SK-N-SH (cell line): Measurements from ENCODE around the gene BRI3.

Experiments
- FOXM1 ChIP-seq: IDR thresholded peaks from 2 replicates; pipeline ENCODE4 v1.4.0; 2012; ENCODE audit warnings: low read depth, mild to moderate bottlenecking
- JUND ChIP-seq: IDR thresholded peaks from 2 replicates; pipeline ENCODE4 v1.4.0; 2012
- MXI1 ChIP-seq: IDR thresholded peaks from 2 replicates; pipeline ENCODE4 v1.6.1; 2012; ENCODE audit warnings: mild to moderate bottlenecking, low read depth, low read length, improper control_type of control experiment
- RXRA ChIP-seq: IDR thresholded peaks from 2 replicates; pipeline ENCODE4 v1.4.0; 2012; ENCODE audit warnings: low read depth, mild to moderate bottlenecking, borderline replicate concordance
- TAF1 ChIP-seq: IDR thresholded peaks from 2 replicates; pipeline ENCODE4 v1.6.1; 2012; ENCODE audit warnings: low read depth, mild to moderate bottlenecking, low read length, moderate library complexity, borderline replicate concordance
- USF2 ChIP-seq: fragments of 150-350 bp; IDR thresholded peaks from 2 replicates; pipeline ENCODE4 v1.6.1; 2017; ENCODE audit warnings: antibody characterized with exemption, low read length, low read depth, borderline replicate concordance
- TF ChIP-seq, protein P1 (sequence below): fragments of 200-600 bp; sonication (generic); IDR thresholded peaks from 2 replicates; pipeline ENCODE4 v1.6.1; 2017; ENCODE audit warnings: antibody characterized with exemption, mild to moderate bottlenecking, moderate library complexity
- TF ChIP-seq, protein P2 (sequence below): IDR thresholded peaks from 2 replicates; pipeline ENCODE4 v1.4.0; 2012; ENCODE audit warnings: low read depth, borderline replicate concordance

GRCh38 chr7:98319176-98319575 lies 37.7 kb downstream of the BRI3 start:
- TF ChIP-seq, protein P1, sequence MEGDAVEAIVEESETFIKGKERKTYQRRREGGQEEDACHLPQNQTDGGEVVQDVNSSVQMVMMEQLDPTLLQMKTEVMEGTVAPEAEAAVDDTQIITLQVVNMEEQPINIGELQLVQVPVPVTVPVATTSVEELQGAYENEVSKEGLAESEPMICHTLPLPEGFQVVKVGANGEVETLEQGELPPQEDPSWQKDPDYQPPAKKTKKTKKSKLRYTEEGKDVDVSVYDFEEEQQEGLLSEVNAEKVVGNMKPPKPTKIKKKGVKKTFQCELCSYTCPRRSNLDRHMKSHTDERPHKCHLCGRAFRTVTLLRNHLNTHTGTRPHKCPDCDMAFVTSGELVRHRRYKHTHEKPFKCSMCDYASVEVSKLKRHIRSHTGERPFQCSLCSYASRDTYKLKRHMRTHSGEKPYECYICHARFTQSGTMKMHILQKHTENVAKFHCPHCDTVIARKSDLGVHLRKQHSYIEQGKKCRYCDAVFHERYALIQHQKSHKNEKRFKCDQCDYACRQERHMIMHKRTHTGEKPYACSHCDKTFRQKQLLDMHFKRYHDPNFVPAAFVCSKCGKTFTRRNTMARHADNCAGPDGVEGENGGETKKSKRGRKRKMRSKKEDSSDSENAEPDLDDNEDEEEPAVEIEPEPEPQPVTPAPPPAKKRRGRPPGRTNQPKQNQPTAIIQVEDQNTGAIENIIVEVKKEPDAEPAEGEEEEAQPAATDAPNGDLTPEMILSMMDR, result no peak
- TF ChIP-seq, protein P2, sequence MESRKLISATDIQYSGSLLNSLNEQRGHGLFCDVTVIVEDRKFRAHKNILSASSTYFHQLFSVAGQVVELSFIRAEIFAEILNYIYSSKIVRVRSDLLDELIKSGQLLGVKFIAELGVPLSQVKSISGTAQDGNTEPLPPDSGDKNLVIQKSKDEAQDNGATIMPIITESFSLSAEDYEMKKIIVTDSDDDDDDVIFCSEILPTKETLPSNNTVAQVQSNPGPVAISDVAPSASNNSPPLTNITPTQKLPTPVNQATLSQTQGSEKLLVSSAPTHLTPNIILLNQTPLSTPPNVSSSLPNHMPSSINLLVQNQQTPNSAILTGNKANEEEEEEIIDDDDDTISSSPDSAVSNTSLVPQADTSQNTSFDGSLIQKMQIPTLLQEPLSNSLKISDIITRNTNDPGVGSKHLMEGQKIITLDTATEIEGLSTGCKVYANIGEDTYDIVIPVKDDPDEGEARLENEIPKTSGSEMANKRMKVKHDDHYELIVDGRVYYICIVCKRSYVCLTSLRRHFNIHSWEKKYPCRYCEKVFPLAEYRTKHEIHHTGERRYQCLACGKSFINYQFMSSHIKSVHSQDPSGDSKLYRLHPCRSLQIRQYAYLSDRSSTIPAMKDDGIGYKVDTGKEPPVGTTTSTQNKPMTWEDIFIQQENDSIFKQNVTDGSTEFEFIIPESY, result no peak
- TF ChIP-seq JUND (no peak), TAF1 (no peak), RXRA (no peak), USF2 (no peak), FOXM1 (no peak), MXI1 (no peak)
